Measurements from ENCODE around the gene HCCS.

The HCCS gene

GRCh38 chrX:11111037-11111851 is at the start of gene HCCS:
Gene HCCS (plus strand): TSS chrX:11111332. CDS start chrX:11112061, 729 bp downstream.
- DNase-seq (ENCODE audit: low read depth), result no peak
- H3K4me3 ChIP-seq (ENCODE audit: control insufficient read depth, low read depth, low read length), result peak within 1 kb of the TSS; percentile 90
- no peak for TF ChIP-seq CTCF (IDR thresholded peaks at IDR 0.05; ENCODE audit: control insufficient read depth, insufficient read depth, low read depth, low read length, missing control alignments)

GRCh38 chrX:11064276-11064675 is 46.9 kb upstream of the HCCS start:
- no peak overlapping the region for H3K4me3 ChIP-seq (ENCODE audit: control insufficient read depth, low read depth, low read length)
- DNase-seq (ENCODE audit: low read depth), result no peak
- no peak for TF ChIP-seq CTCF (IDR thresholded peaks at IDR 0.05; ENCODE audit: control insufficient read depth, insufficient read depth, low read depth, low read length, missing control alignments)

- DNase-seq (ENCODE audit: low read depth), result peak; percentile 71
- H3K4me3 ChIP-seq (ENCODE audit: control insufficient read depth, low read depth, low read length), result no peak overlapping the region
These were observed 46.1 kb upstream of the HCCS start for GRCh38 chrX:11064851-11065600.

GRCh38 chrX:11066812-11067211 is 44.3 kb upstream of the HCCS start:
- H3K4me3 ChIP-seq (ENCODE audit: control insufficient read depth, low read depth, low read length), result no peak overlapping the region
- no peak for DNase-seq (ENCODE audit: low read depth)
- no peak for TF ChIP-seq CTCF (IDR thresholded peaks at IDR 0.05; ENCODE audit: control insufficient read depth, insufficient read depth, low read depth, low read length, missing control alignments)

More at GRCh38 chrX:11064851-11065600, 46.1 kb upstream of the HCCS start:
- TF ChIP-seq CTCF (IDR thresholded peaks at IDR 0.05; ENCODE audit: control insufficient read depth, insufficient read depth, low read depth, low read length, missing control alignments), result no peak

GRCh38 chrX:11073381-11073780 is 37.8 kb upstream of the HCCS start:
- no peak overlapping the region for H3K4me3 ChIP-seq (ENCODE audit: control insufficient read depth, low read depth, low read length)
- no peak for TF ChIP-seq CTCF (IDR thresholded peaks at IDR 0.05; ENCODE audit: control insufficient read depth, insufficient read depth, low read depth, low read length, missing control alignments)
- no peak for DNase-seq (ENCODE audit: low read depth)

GRCh38 chrX:11080741-11081305 is 30.3 kb upstream of the HCCS start:
- TF ChIP-seq CTCF (IDR thresholded peaks at IDR 0.05; ENCODE audit: control insufficient read depth, insufficient read depth, low read depth, low read length, missing control alignments), result no peak
- no peak overlapping the region for H3K4me3 ChIP-seq (ENCODE audit: control insufficient read depth, low read depth, low read length)
- no peak for DNase-seq (ENCODE audit: low read depth)

All from AG09309 (cell line).